Stomach (tissue), 4 donors: Measurements from ENCODE around the gene VILL.

Source experiments
- CTCF ChIP-seq, 7 experiments: fragments of 450-650 bp in 4 of 7; fragments of 200-600 bp in 3 of 7; sonication (generic) in 3 of 7; IDR thresholded peaks; one replicate each; pipeline ENCODE4 v1.5.1; 2016 to 2019; ENCODE audit warnings: antibody characterized with exemption in 7 of 7, control low read depth in 2 of 7, mild to moderate bottlenecking in 1 of 7
- POLR2A ChIP-seq, 4 donors: fragments of 450-650 bp; IDR thresholded peaks; one replicate each; pipeline ENCODE4 v1.6.1; 2016; ENCODE audit warnings: antibody characterized with exemption in 4 of 4, control low read depth in 2 of 4, mild to moderate bottlenecking in 1 of 4, moderate library complexity in 1 of 4

GRCh38 chr3:37945156-37945806 lies 45.3 kb upstream of the VILL start:
- no peak for TF ChIP-seq CTCF (IDR thresholded peaks at IDR 0.05)
- no peak for TF ChIP-seq POLR2A (IDR thresholded peaks at IDR 0.05)
